Measurements from ENCODE around the gene NRK.
"Not testable (repeated sequence)": the region's sequence is repeated elsewhere in the genome, so short reads cannot be mapped to it uniquely, and the experiment has no call there.

The NRK gene

GRCh38 chrX:105999294-105999693 lies 177.0 kb downstream of the NRK start:
- in situ Hi-C loops (cut with MboI; ENCODE audit: low sequenced_read_pairs, unreplicated experiment), result no loop called here
- no peak for TF ChIP-seq CTCF (IDR thresholded peaks at IDR 0.05; ENCODE audit: borderline replicate concordance, control extremely low read depth, extremely low read depth, insufficient read depth, missing control alignments)
- no peak for DNase-seq (ENCODE audit: low spot score)

DNA sequence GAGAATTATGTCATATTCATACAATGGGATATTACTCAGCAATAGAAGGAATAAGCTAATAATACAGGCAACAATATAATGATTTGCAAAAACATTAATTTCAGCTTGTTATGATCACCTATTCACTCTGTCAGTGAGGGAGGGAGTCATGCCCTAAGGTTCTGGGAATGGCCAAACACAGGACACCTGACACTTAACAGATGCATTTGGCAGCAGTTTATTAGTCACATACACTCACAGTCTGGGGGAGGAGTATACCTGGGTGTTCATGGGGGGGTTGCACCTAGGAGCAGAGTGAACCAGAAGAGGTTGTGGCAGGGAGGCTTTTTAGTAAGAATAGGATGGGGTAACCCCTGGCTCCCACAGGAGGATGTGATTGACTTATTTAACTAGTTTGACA lies 177.9 kb downstream of the NRK start:
- TF ChIP-seq CTCF (IDR thresholded peaks at IDR 0.05; ENCODE audit: borderline replicate concordance, control extremely low read depth, extremely low read depth, insufficient read depth, missing control alignments), result no peak
- no peak for DNase-seq (ENCODE audit: low spot score)
- in situ Hi-C loops (cut with MboI; ENCODE audit: low sequenced_read_pairs, unreplicated experiment), result no loop called here

DNA sequence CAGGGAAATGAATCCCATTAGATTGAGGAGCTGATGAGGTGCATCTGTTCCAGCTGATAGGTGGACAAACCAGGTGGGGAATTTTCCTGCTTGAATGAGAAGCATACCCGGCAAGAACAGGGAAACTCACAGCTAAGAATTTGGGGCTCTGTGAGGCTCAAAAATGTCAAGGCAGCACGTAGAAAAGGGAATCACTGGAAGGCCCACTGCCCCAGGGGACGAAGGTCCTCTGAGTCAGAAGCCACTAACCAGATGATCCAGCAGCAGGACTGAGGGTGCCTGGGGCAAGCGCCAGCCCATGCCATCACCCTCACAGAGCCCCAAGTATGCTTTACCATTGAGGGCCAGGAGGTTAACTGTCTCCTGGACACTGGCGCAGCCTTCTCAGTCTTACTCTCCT lies 178.3 kb downstream of the NRK start:
- DNase-seq (ENCODE audit: low spot score); in situ Hi-C loops (cut with MboI; ENCODE audit: low sequenced_read_pairs, unreplicated experiment): not testable (repeated sequence)

GRCh38 chrX:106005684-106006083 lies 183.3 kb downstream of the NRK start:
- in situ Hi-C loops (cut with MboI; ENCODE audit: low sequenced_read_pairs, unreplicated experiment), result no loop called here
- TF ChIP-seq CTCF (IDR thresholded peaks at IDR 0.05; ENCODE audit: borderline replicate concordance, control extremely low read depth, extremely low read depth, insufficient read depth, missing control alignments), result no peak
- no peak for DNase-seq (ENCODE audit: low spot score)

GRCh38 chrX:106007815-106008214 lies 185.5 kb downstream of the NRK start:
- no peak for TF ChIP-seq CTCF (IDR thresholded peaks at IDR 0.05; ENCODE audit: borderline replicate concordance, control extremely low read depth, extremely low read depth, insufficient read depth, missing control alignments)
- DNase-seq (ENCODE audit: low spot score), result no peak
- in situ Hi-C loops (cut with MboI; ENCODE audit: low sequenced_read_pairs, unreplicated experiment), result no loop called here
